HG03520 (cell line): Measurements from ENCODE around the gene CYBC1.
A peak's percentile ranks its signal among the peaks of the same experiment; 100 is the strongest.
"Not testable (repeated sequence)": the region's sequence is repeated elsewhere in the genome, so short reads cannot be mapped to it uniquely, and the experiment has no call there.

Experiments
- ATAC-seq: cut with Tn5 transposase; IDR thresholded peaks from one replicate; pipeline ENCODE4 v1.9.1; 2021; ENCODE audit warnings: mild to moderate bottlenecking, moderate library complexity; ENCODE audit not compliant: unreplicated experiment

CYBC1 gene

DNA sequence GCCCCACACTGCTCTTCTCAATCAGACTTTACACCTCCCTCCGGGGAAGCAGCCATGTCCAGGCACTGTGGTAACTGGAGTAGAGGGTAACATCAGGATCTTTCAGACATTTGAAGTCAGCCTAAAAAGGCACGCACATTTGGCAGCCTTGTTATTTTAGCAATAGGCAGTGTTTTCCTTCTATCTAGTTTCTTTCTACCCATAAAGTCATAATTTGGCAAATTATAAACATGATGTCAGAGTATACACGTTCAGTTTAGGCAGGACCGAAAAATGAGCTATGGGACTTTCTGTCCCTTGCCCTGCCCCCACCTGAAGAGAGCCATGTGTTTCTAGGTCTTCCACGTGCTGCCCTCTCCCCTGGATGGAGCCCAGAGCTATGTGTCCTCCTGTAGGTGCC is 29.1 kb upstream of the CYBC1 start:
- no peak for ATAC-seq

DNA sequence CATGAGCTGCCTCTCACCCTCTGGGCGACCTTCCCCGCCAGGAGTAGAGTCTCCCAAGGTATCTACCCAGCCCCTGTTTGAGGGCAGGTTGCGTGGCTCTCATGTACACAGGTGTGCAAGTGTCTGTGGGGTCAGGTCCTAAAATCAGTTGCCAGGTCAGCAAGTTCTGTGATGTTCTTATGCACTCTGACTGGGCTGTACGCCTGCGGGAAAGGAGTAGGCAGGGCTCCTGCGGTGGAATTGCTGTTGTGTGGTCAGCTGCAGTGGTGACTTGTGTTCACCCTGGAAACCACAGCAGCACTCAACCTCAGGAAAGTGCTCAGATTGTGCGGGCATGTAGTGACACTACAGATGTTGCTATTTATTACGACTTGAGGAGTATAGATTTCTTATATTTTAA is 27.4 kb upstream of the CYBC1 start:
- no peak for ATAC-seq

DNA sequence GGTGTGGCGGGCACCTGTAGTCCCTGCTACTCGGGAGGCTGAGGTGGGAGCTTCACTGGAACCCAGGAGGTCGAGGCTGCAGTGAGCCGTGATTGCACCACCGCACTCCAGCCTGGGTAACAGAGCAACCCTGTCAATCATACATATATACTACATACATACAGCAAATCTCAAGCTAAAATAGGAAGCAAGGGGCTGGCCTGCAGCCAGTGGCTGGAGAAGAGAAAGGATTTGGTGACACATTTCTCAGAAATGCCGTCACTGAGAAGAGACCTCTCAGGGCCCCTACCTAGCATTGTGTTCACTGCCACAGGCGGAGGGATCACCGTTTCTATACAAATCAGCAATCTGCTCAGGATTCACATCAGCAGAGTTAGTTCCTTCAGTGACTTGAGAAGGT is 24.9 kb upstream of the CYBC1 start:
- ATAC-seq = no peak

DNA sequence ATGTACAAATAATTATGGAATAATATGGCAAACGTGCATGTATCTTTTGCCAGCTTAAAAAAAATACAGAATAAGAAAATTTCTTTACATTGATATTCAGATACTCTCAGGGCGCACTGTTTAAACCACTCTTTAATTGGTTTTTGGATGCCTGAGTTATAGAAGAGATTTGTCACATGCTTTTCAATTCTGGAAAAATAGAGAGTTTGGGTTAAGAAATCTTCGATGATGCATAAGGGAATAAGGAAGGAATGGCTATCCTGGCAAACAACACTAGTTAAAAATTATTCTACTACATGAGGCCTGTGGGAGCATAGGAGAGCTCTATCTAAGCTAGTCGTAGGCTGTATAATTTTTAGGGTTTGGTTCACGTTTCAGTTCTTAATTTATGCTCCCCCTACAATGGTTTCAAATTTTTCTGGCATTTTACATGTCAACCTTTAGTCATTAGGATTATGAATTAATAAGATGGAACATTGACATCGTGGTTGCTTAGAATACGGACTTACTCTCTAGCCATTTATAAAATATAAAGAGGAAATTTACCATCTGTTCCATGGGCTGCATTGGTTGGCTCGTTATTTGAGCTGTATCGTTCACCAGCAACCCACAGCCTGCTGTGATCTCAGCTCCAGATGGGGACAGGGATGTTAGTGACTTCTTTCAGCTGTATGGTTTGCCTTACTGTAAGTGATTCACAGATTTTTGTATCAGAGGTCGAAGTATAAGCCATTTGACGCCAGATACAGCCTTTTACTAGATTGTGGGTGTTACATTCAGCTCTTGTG is 23.9 kb upstream of the CYBC1 start:
- no peak for ATAC-seq

DNA sequence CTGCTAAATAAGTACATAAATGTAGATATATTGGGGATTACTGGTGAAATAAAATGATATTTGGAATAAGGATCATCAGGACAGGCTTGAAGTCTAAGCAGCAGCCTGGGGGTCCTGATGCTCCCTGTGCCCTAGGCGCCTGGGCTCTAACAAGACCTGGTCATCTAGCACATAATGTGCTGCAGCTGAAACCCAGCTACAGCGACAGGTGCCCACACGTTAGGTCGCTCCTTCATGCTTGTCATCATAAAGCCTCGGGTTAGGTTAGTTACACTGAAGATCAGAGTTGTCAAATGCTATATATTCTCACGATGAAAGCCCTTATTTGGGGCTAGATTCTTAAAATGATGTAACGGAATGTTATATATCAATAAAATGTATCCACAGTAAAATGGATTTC is 19.5 kb upstream of the CYBC1 start:
- no peak for ATAC-seq

DNA sequence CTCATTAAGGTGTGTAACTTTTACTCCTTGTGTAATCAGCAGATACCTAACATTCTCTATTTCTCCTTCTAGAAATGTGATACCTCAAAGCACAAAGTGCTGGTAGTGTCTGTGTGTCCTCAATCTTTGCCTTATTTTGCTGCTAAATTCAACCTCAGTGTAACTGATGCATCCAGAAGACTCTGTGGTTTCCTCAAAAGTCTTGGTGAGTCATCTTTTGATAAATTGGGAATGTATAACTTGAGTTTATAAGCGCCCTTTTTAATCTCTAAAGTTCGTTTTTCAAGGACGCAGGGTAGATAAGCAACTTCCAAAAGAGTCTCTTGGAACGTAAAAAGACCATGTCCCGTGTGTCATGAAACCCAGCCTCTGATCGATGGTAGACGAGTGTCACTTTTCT is 18.1 kb upstream of the CYBC1 start:
- no peak for ATAC-seq

DNA sequence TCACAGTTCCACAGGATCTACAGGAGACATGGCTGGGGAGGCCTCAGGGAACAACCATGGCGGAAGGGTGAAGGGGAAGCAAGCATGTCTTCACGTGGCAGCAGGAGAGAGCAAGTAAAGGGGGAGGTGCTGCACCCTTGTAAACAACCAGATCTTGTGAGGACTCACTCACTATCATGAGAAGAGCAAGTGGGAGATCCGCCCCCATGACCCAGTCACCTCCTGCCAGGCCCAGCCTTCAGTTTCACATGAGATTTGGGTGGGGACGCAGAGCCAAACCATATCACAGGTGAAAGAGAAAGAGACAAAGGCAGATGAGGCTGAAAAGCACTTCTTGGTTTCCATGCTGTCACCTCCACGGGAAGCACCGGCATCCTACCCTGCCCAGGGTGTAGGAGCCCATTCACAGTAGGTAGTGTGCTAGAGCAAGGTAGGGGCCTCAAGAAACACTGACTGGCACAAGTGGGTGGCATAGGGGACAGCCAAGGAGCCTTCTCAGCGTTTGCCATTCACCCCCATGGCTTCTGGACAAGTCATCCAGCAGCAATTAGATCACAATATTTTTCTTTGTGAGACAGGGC is 14.6 kb upstream of the CYBC1 start:
- no peak for ATAC-seq

DNA sequence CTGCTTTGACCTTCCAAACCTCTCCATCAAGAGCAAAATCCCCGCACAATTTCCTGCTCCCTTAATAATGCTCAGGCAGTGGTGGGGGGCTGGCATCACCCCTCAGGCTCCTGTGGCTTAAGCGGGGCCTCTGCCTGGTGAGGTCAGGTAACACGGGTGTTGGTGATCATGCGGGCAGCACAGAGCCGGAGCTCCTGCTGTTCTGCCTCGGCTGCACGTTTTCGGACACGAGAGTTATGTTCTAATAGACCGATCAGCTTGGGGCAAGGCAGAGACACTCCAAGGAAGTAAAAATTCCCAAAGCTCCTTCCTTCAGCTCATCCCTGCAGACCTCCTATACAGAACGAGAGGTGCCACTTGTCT is 14.0 kb upstream of the CYBC1 start:
- no peak for ATAC-seq

DNA sequence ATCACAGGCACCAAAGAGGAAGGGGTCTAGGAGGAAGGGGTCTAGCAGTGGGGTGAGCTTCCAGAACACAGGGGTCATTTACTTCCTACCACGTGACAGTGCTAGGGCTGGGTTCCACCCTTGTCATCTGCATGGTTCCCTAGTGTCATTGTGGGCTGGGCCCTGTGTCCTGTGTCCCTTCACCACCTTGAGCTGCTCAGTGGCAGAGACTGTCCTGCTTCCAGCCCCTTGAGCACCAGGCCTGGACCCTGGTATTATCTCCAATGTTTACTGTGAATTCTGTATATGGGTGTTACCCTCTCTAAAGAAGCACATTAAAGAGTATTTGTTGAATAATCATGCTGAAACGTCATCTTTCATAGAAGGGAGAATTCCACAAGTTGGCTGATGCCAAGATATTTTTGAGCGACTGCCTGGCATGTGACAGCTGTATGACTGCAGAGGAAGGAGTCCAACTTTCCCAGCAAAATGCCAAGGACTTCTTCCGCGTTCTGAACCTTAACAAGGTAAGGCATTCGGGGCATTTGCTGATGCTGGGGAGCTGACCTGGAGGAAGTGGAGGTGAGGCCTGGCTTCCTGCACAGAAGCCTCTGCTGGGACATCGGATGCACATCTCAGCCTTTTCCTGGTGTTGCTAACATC is 13.5 kb upstream of the CYBC1 start:
- no peak for ATAC-seq

DNA sequence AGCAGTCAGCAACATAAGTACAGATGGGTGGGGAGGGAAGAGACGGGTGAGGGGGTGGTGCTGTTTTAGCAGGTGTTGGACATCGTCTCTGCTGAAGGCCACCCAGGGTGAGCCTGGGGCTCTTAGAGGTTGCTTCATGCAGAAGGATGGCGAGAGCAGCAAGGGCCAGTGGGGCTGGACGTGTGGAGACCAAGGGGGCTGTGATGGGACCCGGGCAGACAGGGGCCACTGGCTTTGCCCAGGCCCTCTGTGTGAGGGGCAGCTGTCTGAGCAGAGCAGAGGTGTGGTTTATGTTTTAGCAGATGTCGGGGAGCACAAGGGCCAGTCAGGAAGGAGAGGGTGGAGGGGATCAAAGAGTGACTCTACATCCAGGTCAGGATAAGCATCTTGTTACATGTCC is 12.8 kb upstream of the CYBC1 start:
- no peak for ATAC-seq

DNA sequence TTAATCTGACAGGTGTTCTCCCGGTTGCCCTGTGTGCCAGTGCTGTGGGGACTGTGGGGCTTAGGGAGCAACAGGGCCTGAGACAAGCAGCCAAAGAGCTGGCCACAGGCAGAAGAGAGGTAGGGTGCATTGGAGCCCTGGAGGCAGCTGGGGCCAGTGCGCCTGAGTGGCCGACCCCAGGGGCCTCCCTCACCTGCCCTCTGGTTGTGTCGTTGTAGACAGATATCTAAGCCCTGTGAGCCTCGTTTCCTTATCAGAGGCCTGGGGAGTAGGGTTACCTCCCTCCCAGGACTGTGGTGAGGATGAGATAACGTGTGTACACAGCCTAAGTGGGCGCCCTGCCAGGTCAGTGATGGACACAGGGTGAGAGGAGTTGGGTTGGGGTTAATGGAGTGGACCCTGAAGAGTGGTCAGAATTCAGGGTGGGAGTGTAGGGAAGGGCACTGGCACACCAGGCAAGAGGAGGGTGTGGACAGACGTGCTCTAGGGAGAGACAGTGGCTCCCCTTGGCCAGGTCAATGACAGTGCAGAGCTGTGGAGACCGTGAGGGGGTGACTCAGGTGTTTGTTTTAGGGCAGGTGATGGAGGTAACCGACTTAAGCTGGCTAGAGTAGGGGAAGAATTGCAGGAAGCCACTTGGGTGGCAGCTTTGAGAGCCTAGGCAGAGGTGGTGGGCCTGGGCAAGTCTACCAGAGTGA is 11.4 kb upstream of the CYBC1 start:
- no peak for ATAC-seq

DNA sequence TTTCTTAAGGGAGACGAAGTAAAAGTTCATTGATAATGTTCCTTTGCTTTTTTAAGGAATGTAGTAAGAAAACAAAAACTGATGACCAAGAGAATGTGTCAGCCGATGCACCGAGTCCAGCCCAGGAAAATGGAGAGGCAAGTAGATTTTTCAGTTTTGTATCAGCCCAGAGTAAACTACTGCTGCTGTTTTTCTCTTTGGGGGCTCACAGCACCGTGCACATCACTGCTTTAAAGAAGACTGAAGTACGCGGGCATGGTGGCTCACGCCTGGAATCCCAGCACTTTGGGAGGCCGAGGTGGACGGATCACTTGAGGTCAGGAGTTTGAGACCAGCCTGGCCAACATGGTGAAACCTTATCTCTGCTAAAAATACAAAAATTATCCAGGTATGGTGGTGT is 9.4 kb upstream of the CYBC1 start:
- ATAC-seq = not testable (repeated sequence)

DNA sequence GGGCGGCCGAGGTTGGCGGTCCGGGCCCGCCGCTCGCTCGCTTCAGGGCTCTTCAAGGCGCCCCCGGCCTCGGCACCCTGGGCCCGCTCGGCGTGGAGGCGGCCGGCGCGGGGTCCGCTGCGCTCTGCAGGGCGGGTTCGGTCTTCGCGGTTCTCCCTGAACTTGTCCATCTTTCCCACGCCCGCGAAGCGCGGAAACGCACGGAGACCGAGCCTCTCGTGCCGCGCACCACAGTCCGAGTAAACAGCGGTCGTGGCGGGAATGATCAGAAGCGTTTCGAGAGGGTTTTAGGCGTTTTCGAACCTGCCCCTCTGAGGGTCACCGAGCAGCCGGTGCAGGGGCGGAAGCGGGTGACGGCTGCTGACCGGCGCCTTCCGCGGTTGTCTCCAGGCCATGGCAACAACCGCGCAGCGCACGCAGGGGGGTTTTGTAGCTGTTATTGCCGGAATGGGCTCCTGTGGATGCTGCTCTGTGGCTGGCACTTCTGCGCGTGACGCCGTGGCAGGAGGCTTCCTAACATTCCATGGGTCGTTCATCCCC is 8.4 kb upstream of the CYBC1 start:
- no peak for ATAC-seq

DNA sequence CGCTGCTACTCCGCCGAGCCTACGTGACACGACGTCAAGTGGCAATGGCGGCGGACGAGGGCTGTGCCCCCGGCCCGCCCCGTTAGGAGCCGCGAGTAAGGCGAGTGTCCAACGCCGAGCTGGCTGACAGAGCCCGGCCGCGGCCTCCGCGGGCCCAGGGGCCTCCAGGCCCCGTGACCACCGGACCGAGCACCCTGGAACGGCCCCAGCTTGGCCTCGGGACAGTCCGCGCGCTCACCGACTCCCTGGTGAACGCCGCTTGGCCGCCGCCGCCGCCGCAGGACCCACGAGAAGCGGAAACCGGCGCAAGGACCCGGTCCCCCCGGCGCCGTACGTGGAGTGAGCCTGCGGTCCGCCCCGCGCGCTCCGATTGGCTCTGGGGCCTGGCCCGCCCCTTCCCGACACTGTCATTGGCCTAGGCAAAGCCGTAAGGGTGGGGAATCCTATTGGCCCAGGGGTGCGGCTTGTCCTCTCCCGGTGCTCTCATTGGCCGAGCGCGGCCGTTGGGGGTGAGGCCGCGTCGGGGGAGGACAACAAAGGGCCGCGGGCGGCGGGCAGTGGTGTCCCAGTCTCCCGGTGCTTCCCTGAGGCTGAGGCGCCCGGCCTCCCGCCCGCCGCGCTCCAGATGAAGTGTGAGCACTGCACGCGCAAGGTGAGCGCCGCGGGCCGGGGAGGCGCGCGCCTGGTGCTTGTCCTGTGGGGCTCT is 7.8 kb upstream of the CYBC1 start, which contains the start of gene NARF:
TSS of gene NARF (plus strand) at position 563 of the 706 bp plus-strand sequence. CDS start at position 626, 63 bp downstream.
- peak; percentile 87 for ATAC-seq

DNA sequence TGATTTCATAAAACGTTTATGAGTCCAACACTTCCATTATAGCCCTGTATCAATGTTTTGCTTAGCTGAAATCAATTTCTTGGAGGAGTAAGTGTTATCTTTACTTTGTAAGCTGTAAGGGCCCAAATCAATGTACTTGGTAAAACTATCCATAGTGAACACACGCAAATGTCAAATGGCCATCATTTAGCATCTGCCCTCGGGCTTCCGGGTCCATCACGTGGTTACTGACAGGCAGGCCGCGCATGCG is 7.3 kb upstream of the CYBC1 start:
- ATAC-seq = no peak

DNA sequence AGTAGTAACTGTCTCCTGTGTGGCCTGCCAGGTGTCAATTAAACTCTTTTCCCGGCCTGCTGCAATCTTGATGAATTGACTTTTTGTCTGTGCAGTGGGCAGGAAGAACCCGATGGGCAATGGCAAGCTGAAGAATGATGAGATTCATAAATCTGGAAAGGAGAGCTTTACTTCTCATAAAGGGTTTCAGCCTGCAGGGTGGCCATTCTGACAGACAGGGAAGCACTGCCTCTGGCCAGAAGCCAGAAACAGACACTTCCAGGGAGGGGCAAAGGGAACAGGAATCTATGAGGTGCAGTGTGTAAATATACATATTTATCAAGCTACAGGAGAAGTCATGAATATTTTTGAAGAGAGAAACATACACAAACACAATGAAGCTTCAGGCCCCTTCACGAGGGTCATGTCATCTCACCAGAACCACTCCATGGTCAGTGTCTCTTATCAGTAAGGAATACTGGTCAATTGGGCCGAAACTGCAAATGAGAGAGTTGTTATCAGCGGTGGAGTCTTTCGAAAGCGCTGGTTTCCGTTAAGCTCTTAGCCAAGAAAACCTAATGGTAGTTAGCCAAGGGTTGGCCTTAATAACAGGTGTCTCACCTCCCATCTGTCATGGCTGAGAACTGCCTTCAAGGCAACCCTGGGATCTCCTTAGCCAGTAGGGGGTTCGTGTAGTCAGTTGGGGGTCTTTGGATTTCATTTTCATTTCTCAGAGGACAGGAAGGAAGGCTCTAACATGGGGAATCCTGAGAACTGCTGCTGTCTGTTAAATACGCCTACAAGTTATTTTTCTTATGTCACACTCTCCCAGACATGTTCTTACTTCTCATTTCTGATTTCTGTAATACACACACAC is 6.7 kb upstream of the CYBC1 start:
- no peak for ATAC-seq

DNA sequence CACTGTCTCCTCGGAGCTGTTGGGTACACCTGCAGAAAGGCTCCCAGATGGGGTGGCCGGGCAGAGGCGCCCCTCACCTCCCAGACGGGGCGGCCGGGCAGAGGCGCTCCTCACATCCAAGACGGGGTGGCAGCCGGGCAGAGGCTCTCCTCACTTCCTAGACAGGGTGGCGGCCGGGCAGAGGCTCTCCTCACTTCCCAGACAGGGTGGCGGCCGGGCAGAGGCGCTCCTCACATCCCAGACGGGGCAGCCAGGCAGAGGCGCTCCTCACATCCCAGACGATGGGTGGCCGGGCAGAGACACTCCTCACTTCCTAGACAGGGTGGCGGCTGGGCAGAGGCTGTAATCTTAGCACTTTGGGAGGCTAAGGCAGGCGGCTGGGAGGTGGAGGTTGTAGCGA is 3.2 kb upstream of the CYBC1 start:
- ATAC-seq = not testable (repeated sequence)

DNA sequence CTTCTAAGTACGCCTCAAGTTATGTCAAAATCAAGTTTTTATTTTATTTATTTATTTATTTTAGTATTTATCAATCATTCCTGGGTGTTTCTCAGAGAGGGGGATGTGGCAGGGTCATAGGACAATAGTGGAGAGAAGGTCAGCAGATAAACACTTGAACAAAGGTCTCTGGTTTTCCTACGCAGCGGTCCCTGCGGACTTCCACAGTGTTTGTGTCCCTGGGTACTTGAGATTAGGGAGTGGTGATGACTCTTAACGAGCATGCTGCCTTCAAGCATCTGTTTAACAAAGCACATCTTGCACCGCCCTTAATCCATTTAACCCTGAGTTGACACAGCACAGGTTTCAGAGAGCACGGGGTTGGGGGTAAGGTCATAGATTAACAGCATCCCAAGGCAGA is 2.6 kb upstream of the CYBC1 start:
- ATAC-seq = not testable (repeated sequence)

DNA sequence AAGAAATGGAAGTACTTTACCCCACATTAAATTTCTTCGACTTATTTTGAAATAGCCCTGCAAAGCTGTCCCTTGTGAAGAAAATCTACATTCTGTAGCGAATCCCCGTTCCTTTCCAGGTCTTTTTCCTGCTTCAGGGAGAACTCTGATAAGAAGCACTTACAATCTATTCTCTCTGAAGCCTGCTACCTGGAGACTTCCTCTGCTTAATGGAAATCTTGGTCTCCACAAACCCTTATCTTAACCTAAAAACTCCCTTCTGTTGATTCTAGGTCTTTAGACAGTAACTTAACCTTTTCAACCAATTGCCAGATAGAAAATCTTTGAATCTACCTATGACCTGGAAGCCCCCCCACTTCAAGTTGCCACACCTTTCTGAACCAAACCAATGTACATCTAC is 1.6 kb upstream of the CYBC1 start:
- no peak for ATAC-seq

DNA sequence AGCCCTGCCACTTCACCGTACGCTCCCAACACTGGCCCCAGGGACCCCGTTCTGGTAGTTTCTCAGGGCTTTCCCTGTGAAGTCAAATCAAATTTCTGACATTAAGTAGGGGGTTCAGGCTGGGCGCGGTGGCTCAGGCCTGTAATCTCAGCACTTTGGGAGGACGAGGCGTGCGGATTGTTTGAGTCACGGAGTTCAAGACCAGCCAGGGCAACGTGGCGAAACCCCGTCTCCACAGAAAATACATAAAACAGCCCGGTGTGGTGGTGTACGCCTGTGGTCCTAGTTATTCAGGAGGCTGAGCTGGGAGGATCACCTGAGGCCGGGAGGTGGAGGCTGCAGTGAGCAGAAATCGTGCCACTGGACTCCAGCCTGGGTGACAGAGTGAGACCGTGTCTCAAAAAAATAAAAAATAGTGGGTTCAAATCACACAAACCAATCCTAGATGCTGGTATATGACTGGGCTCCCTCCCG is 632 bp downstream of the CYBC1 start:
- no peak for ATAC-seq
